Peyer's patch (tissue), 4 donors: Measurements from ENCODE around the gene MRM3. TPM values are rescaled to one million over a fixed set of nuclear protein-coding genes. Genes with fewer than 3 reads are reported as not detected.

ENCODE experiments used
- DNase-seq, 3 donors: peaks; one replicate each; pipeline ENCODE4 v3.0.0-alpha.2; 2017 to 2019
- H3K27ac ChIP-seq, 4 donors: fragments of 200-600 bp; sonication (generic); one replicate each; pipeline ENCODE4 v1.5.1; 2016 to 2019
- H3K27me3 ChIP-seq, 2 donors: fragments of 200-600 bp; sonication (generic); one replicate each; pipeline ENCODE4 v1.5.1; 2019
- H3K36me3 ChIP-seq, 3 donors: fragments of 200-600 bp; sonication (generic); one replicate each; pipeline ENCODE4 v1.5.1; 2016 to 2019
- H3K4me1 ChIP-seq, 4 donors: fragments of 200-600 bp; sonication (generic); one replicate each; pipeline ENCODE4 v1.5.1; 2016 to 2019
- H3K4me3 ChIP-seq, 4 donors: fragments of 200-600 bp; sonication (generic); 1 replicate in 3 of 4; 2 replicates in 1 of 4; pipeline ENCODE4 v1.5.1; 2016 to 2019; ENCODE audit warnings: mild to moderate bottlenecking in 1 of 4
- H3K9me3 ChIP-seq, 4 donors: fragments of 200-600 bp; sonication (generic); one replicate each; pipeline ENCODE4 v1.5.1; 2016 to 2019; ENCODE audit warnings: mild to moderate bottlenecking in 1 of 4
- CTCF ChIP-seq, 6 experiments: fragments of 450-650 bp in 4 of 6; fragments of 200-600 bp in 2 of 6; sonication (generic) in 1 of 6; IDR thresholded peaks; one replicate each; pipeline ENCODE4 v1.5.1; 2017 to 2019; ENCODE audit warnings: antibody characterized with exemption in 6 of 6, mild to moderate bottlenecking in 3 of 6, moderate library complexity in 1 of 6
- POLR2A ChIP-seq, 2 donors: fragments of 450-650 bp; IDR thresholded peaks; one replicate each; pipeline ENCODE4 v1.5.1; 2017; ENCODE audit warnings: antibody characterized with exemption in 2 of 2, mild to moderate bottlenecking in 2 of 2, moderate library complexity in 2 of 2
- total RNA-seq, 4 donors: library from RNA; depleted of rRNA; stranded (reverse); fragments of >200 nt; gene quantifications; one replicate each; pipeline ENCODE4 v1.1.0, GENCODE V29; 2016

The MRM3 gene
- total RNA-seq, 4 donors from 2014 or later: 17.0 to 23.0 (median 22.2) TPM

GRCh38 chr17:760371-760770 lies 21.8 kb upstream of the MRM3 start:
- Histone ChIP-seq H3K36me3 (peaks cover 0 to 79% (median 0%) of the 10 kb centered on the region in 3 donors), H3K27me3 (no peaks in the 10 kb centered on the region), H3K9me3 (no peaks in the 10 kb centered on the region), H3K4me3 (no peak overlapping the region), H3K27ac (no peak overlapping the region), H3K4me1 (no peaks in the 10 kb centered on the region)
- DNase-seq: no peak
- TF ChIP-seq POLR2A (IDR thresholded peaks at IDR 0.05) (no peak), CTCF (IDR thresholded peaks at IDR 0.05) (no peak)

DNA sequence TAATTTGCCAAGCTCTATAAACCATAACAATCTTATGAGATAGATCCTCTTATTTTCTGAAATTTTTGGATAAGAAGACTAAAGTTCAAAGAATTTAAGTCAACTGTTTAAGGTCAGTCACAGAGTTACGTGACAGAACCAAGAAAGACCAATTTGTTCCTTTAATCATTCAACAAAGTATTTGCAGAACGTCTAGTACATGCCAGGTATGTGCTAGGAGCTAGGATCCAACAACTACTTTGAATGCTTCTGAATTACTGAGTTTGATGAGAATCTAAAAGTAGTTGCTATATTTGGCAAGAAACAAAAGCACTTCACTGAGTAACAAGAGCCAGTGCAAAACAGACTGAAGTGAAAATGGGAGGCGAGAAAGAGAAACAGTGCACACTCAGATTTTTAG lies 15.1 kb upstream of the MRM3 start:
- no peak overlapping the region for H3K27ac ChIP-seq
- no peaks in the 10 kb centered on the region for H3K9me3 ChIP-seq
- H3K4me1 ChIP-seq: no peaks in the 10 kb centered on the region
- no peak for DNase-seq
- H3K36me3 ChIP-seq: peaks cover 0 to 91% (median 0%) of the 10 kb centered on the region in 3 donors
- TF ChIP-seq POLR2A (IDR thresholded peaks at IDR 0.05) (no peak), CTCF (IDR thresholded peaks at IDR 0.05) (no peak)
- H3K27me3 ChIP-seq: no peaks in the 10 kb centered on the region
- H3K4me3 ChIP-seq: no peak overlapping the region

GRCh38 chr17:773016-773415 lies 9.1 kb upstream of the MRM3 start:
- no peaks in the 10 kb centered on the region for H3K4me1 ChIP-seq
- TF ChIP-seq CTCF (IDR thresholded peaks at IDR 0.05): no peak
- TF ChIP-seq POLR2A (IDR thresholded peaks at IDR 0.05): no peak
- no peak overlapping the region for H3K4me3 ChIP-seq
- DNase-seq: no peak
- no peaks in the 10 kb centered on the region for H3K27me3 ChIP-seq
- H3K27ac ChIP-seq: no peak overlapping the region
- H3K9me3 ChIP-seq: no peaks in the 10 kb centered on the region
- peaks cover 0 to 93% (median 0%) of the 10 kb centered on the region in 3 donors for H3K36me3 ChIP-seq

- Histone ChIP-seq H3K9me3 (no peaks in the 10 kb centered on the region), H3K4me3 (no peak overlapping the region), H3K27ac (no peak overlapping the region), H3K27me3 (no peaks in the 10 kb centered on the region), H3K36me3 (peaks cover 0 to 95% (median 0%) of the 10 kb centered on the region in 3 donors), H3K4me1 (no peaks in the 10 kb centered on the region)
- DNase-seq: no peak
- TF ChIP-seq CTCF (IDR thresholded peaks at IDR 0.05): no peak
- TF ChIP-seq POLR2A (IDR thresholded peaks at IDR 0.05): no peak
Observed at GRCh38 chr17:773467-774312, 8.5 kb upstream of the MRM3 start.

DNA sequence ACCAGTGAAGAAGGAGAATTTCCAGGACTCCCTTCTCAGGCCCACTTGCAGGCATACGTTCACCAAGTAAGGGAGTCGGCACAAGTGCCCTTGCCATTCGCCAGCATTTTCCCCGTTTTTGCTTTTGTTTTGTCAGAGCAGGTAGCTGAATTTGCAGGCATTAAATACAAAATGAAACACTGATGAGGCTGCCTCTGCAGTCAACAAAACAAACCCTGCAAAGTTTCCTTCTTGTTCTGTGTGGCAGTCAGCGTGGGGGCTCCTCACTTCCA lies 7.9 kb upstream of the MRM3 start:
- TF ChIP-seq POLR2A (IDR thresholded peaks at IDR 0.05): no peak
- no peak for TF ChIP-seq CTCF (IDR thresholded peaks at IDR 0.05)
- DNase-seq: no peak
- no peak overlapping the region for H3K27ac ChIP-seq
- H3K4me3 ChIP-seq: no peak overlapping the region
- H3K36me3 ChIP-seq: peaks cover 0 to 92% (median 0%) of the 10 kb centered on the region in 3 donors
- no peaks in the 10 kb centered on the region for H3K4me1 ChIP-seq
- no peaks in the 10 kb centered on the region for H3K9me3 ChIP-seq
- H3K27me3 ChIP-seq: no peaks in the 10 kb centered on the region
